Natural killer cell (primary cell): ENCODE results near the gene RGS19. TPM values are rescaled to one million over a fixed set of nuclear protein-coding genes. Genes with fewer than 3 reads are reported as not detected.

Experiments used
- ATAC-seq, 3 donors: fragments of 150-1000 bp in 2 of 3; fragments of 200-7000 bp in 1 of 3; cut with Tn5 transposase; 1 replicate in 1 of 3; 2 replicates in 2 of 3; pipeline ENCODE4 v1.10.0; 2021; ENCODE audit warnings: mild to moderate bottlenecking in 2 of 3, moderate library complexity in 2 of 3
- DNase-seq, 2 donors: peaks; one replicate each; pipeline versions ENCODE4 v3.0.0 to v3.0.0-alpha.2; 2013 to 2021; ENCODE audit warnings: mixed read lengths in 1 of 2
- H3K27ac ChIP-seq: one replicate; pipeline ENCODE4 v1.5.1; 2013; ENCODE audit warnings: mild to moderate bottlenecking, low read length
- H3K27me3 ChIP-seq: one replicate; pipeline ENCODE4 v1.6.1; 2013; ENCODE audit warnings: low read length; ENCODE audit not compliant: control insufficient read depth, insufficient read depth
- H3K36me3 ChIP-seq: one replicate; pipeline ENCODE4 v1.6.1; 2013; ENCODE audit warnings: low read length; ENCODE audit not compliant: control insufficient read depth, insufficient read depth
- H3K4me1 ChIP-seq: one replicate; pipeline ENCODE4 v1.6.1; 2013; ENCODE audit warnings: low read length; ENCODE audit not compliant: control insufficient read depth, insufficient read depth
- H3K4me3 ChIP-seq: one replicate; pipeline ENCODE4 v1.5.1; 2013; ENCODE audit warnings: low read length
- H3K9me3 ChIP-seq: one replicate; pipeline ENCODE4 v1.6.1; 2013; ENCODE audit warnings: low read length; ENCODE audit not compliant: control insufficient read depth, insufficient read depth
- H3K27ac Mint-ChIP-seq, 2 donors: one replicate each; pipeline ENCODE4 v1.8.0; 2022; ENCODE audit warnings: mild to moderate bottlenecking in 2 of 2, mixed read lengths in 2 of 2, moderate library complexity in 1 of 2
- H3K27me3 Mint-ChIP-seq, 2 donors: one replicate each; pipeline ENCODE4 v1.8.0; 2022; ENCODE audit warnings: low read depth in 2 of 2, mixed read lengths in 2 of 2
- H3K36me3 Mint-ChIP-seq: one replicate; pipeline ENCODE4 v1.8.0; 2022; ENCODE audit warnings: mixed read lengths
- H3K4me1 Mint-ChIP-seq, 2 donors: one replicate each; pipeline ENCODE4 v1.8.0; 2022; ENCODE audit warnings: mixed read lengths in 2 of 2
- H3K4me3 Mint-ChIP-seq: one replicate; pipeline ENCODE4 v1.8.0; 2022; ENCODE audit warnings: mild to moderate bottlenecking, moderate library complexity, mixed read lengths
- H3K9me3 Mint-ChIP-seq, 2 donors: one replicate each; pipeline ENCODE4 v1.8.0; 2022; ENCODE audit warnings: mixed read lengths in 2 of 2
- WGBS: methylation state at CpG from one replicate; pipeline ENCODE4 v1.1.7; 2013; ENCODE audit warnings: missing lambda C conversion rate; ENCODE audit not compliant: insufficient coverage; 5-methylcytosine and 5-hydroxymethylcytosine counted together
- intact Hi-C: fragments of 100-400 bp; cut with micrococcal nuclease; formaldehyde crosslinking; loops from one replicate; pipeline ENCODE4 v1.14.2; 2022
- total RNA-seq, 4 donors: library from RNA; stranded (reverse); fragments of 120-200 nt in 1 of 4; gene quantifications; one replicate each; pipeline versions ENCODE4 v1.2.3 to v1.2.4, GENCODE V29; 2013 to 2022
- TF ChIP-seq, protein P1 (sequence below): fragments of 200-600 bp; IDR thresholded peaks from one replicate; pipeline ENCODE4 v1.8.0; 2022; ENCODE audit warnings: antibody characterized with exemption

RGS19 gene
- total RNA-seq, 3 donors from 2014 or later (not counting 1 experiment from before 2014, with no cell fraction given), result 61.9 to 76.4 (median 68.2) TPM

DNA sequence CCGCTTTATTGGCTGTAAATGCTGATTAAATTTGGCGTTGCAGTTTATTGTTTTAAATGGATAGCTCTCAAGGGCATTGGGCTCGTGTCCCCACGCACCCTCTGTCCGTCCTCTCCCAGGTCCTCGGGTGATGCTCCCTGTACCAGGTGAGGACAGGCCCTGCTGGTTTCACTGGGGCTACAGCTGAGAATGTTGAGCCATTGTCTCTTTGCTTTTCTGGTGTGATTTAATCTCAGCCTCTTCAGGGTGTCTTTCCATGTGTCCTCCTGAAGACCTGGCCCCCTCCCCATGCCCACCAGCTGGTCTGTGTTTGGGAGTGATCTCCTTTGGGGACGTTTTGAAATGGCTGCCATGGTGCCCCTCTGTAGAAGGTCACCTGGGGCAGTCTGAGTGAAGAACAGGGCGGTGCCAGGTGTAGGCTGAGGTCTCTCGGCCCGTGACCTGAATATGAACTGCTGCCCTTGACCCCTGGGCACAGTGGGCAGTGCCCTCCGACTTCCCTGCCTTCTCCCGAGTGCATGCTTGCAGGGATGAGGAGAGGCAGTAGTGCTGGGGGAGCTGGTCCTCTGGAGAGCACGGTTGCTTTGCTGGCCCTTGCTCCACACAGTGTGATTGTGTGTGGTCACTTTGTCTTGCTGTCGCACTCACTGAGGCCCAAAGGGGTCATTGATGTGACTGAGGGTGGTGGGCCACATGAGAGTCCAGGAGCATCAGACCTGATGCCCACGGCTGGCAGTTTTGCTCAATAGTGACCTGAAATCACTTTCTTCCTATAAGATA lies 55.8 kb downstream of the RGS19 start:
- Mint-ChIP-seq H3K4me1 (peaks cover 0 to 6% of the 10 kb centered on the region in 2 donors), H3K27ac (no peak overlapping the region), H3K36me3 (no peaks in the 10 kb centered on the region), H3K4me3 (no peak overlapping the region), H3K27me3 (no peaks in the 10 kb centered on the region), H3K9me3 (no peaks in the 10 kb centered on the region)
- Histone ChIP-seq H3K9me3 (no peaks in the 10 kb centered on the region), H3K4me1 (no peaks in the 10 kb centered on the region), H3K4me3 (no peak overlapping the region), H3K36me3 (peaks cover 81% of the 10 kb centered on the region), H3K27me3 (no peaks in the 10 kb centered on the region), H3K27ac (no peak overlapping the region)
- DNase-seq, result no peak
- intact Hi-C loops, result no loop called here
- TF ChIP-seq, protein P1, sequence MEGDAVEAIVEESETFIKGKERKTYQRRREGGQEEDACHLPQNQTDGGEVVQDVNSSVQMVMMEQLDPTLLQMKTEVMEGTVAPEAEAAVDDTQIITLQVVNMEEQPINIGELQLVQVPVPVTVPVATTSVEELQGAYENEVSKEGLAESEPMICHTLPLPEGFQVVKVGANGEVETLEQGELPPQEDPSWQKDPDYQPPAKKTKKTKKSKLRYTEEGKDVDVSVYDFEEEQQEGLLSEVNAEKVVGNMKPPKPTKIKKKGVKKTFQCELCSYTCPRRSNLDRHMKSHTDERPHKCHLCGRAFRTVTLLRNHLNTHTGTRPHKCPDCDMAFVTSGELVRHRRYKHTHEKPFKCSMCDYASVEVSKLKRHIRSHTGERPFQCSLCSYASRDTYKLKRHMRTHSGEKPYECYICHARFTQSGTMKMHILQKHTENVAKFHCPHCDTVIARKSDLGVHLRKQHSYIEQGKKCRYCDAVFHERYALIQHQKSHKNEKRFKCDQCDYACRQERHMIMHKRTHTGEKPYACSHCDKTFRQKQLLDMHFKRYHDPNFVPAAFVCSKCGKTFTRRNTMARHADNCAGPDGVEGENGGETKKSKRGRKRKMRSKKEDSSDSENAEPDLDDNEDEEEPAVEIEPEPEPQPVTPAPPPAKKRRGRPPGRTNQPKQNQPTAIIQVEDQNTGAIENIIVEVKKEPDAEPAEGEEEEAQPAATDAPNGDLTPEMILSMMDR, result no peak
- 97% methylated on average over 15 of the region's 15 CpGs for WGBS
- ATAC-seq, result no peak

Other genes starting within 250 kb of the RGS19 start
- gene ZBTB46, start 248.3 kb downstream of the RGS19 start, total RNA-seq, result 1 to 10 TPM; 1.1 TPM
- gene ABHD16B, start 218.0 kb downstream of the RGS19 start, total RNA-seq, result not detected
- gene TPD52L2, start 214.2 kb downstream of the RGS19 start, total RNA-seq, result 10 to 100 TPM; 36.8 to 47.2 (median 45.1) TPM
- 10 to 100 TPM; 27.5 to 45.1 (median 42.8) TPM for gene DNAJC5, start 184.4 kb downstream of the RGS19 start, total RNA-seq
- gene UCKL1, start 123.1 kb downstream of the RGS19 start, total RNA-seq, result 10 to 100 TPM; 49.9 to 58.1 (median 49.9) TPM
- 10 to 100 TPM; 11.5 to 16.8 (median 13.8) TPM for gene ZNF512B, start 109.6 kb downstream of the RGS19 start, total RNA-seq
- gene SAMD10, start 99.9 kb downstream of the RGS19 start, total RNA-seq, result 10 to 100 TPM; 15.2 to 22.3 (median 17.6) TPM
- 10 to 100 TPM; 52.7 to 63.0 (median 55.0) TPM for gene PRPF6, start 98.4 kb downstream of the RGS19 start, total RNA-seq
- 1 to 10 TPM; 4.3 to 5.5 (median 5.3) TPM for gene C20orf204, start 43.3 kb downstream of the RGS19 start, total RNA-seq
- not detected for gene SOX18, start 29.9 kb downstream of the RGS19 start, total RNA-seq
- 10 to 100 TPM; 25.0 to 28.7 (median 28.5) TPM for gene TCEA2, start 16.3 kb downstream of the RGS19 start, total RNA-seq
- gene OPRL1, start 564 bp upstream of the RGS19 start, total RNA-seq, result 1 to 10 TPM; 1.2 to 2.2 (median 1.4) TPM
- not detected for gene LKAAEAR1, start 4.9 kb upstream of the RGS19 start, total RNA-seq
- not detected for gene NPBWR2, start 28.0 kb upstream of the RGS19 start, total RNA-seq
- gene MYT1, start 84.9 kb upstream of the RGS19 start, total RNA-seq, result not detected
- gene PCMTD2, start 176.2 kb upstream of the RGS19 start, total RNA-seq, result 10 to 100 TPM; 63.8 to 100.0 (median 65.6) TPM